ENCODE results near the gene SOX12.
"Not testable (repeated sequence)": the region's sequence is repeated elsewhere in the genome, so short reads cannot be mapped to it uniquely, and the experiment has no call there.

The SOX12 gene

GRCh38 chr20:362271-363254 is 37.2 kb downstream of the SOX12 start:
- in situ Hi-C loops (cut with MboI; ENCODE audit: low sequenced_read_pairs), result no loop called here

GRCh38 chr20:363319-364078 is 38.1 kb downstream of the SOX12 start:
- in situ Hi-C loops (cut with MboI; ENCODE audit: low sequenced_read_pairs), result no loop called here

GRCh38 chr20:364905-365794 is 39.8 kb downstream of the SOX12 start:
- in situ Hi-C loops (cut with MboI; ENCODE audit: low sequenced_read_pairs), result no loop called here

GRCh38 chr20:366041-366718 is 40.8 kb downstream of the SOX12 start:
- in situ Hi-C loops (cut with MboI; ENCODE audit: low sequenced_read_pairs), result no loop called here

DNA sequence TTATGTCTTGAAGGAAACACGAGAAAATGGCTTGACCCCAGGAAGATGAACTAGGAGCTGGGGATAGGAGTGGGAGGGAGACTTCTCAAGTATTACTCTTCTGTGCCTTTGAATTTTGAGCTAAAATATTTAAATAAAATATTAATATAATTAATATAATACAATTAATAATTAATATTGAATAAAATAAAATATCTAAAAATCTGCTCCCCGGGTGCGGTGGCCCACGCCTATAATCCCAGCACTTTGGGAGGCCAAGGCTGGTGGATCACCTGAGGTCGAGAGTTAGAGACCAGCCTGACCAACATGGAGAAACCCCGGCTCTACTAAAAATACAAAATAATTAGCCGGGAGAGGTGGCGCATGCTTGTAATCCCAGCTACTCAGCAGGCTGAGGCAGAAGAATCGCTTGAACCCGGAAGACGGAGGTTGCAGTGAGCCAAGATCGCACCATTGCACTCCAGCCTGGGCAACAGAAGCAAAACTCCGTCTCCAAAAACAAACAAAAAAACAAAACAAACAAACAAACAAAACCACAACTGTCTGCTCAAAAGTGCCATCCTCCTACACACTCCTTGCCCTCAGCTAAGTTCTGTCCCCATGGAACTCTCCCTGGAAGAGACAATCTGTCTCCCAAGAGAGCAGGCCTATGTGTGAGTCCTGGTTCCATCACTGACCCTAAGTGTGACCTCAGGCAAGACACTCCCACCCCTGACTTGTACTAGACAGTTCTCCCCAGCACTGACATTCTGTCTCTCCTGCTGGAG is 41.5 kb downstream of the SOX12 start:
- in situ Hi-C loops (cut with MboI; ENCODE audit: low sequenced_read_pairs), result no loop called here

DNA sequence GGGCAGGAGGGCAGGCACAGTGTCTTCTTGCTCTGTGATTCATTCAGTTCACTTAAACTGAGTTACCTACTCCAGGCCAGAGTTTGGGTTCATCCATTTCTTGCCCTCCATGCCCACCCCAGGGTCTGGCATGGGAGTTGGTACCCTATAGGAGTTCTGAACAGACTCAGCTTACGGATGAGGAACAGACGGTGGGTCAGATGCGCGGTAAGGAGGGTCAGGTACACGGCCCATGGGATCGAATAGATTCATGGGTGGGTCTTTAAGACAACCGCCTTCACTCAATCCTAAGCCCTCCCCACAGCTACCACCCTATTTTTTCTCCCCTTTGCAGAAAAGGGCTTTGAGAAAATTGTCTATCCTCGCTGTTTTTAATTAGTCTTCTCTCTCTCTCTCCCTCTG is 42.1 kb downstream of the SOX12 start:
- in situ Hi-C loops (cut with MboI; ENCODE audit: low sequenced_read_pairs), result no loop called here

DNA sequence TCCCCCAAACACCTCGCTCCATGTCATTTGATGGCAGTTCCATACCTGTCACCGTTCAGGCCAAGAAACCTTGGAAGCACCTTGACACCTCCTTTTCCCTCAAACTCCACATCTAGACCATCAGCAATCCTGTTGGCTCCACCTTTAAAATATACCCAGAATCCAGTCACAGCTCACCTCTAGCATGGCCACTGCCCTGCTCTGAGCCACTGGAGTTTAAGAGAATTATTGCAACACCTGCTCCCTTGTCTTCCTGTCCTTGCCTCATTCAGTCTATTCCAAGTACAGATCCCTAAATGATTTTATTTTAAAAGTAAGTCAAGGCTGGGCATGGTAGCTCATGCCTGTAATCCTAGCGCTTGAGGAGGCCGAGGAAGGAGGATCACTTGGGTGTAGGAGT is 43.6 kb downstream of the SOX12 start:
- in situ Hi-C loops (cut with MboI; ENCODE audit: low sequenced_read_pairs), result no loop called here

GRCh38 chr20:370151-370600 is 44.8 kb downstream of the SOX12 start:
- in situ Hi-C loops (cut with MboI; ENCODE audit: low sequenced_read_pairs), result no loop called here

DNA sequence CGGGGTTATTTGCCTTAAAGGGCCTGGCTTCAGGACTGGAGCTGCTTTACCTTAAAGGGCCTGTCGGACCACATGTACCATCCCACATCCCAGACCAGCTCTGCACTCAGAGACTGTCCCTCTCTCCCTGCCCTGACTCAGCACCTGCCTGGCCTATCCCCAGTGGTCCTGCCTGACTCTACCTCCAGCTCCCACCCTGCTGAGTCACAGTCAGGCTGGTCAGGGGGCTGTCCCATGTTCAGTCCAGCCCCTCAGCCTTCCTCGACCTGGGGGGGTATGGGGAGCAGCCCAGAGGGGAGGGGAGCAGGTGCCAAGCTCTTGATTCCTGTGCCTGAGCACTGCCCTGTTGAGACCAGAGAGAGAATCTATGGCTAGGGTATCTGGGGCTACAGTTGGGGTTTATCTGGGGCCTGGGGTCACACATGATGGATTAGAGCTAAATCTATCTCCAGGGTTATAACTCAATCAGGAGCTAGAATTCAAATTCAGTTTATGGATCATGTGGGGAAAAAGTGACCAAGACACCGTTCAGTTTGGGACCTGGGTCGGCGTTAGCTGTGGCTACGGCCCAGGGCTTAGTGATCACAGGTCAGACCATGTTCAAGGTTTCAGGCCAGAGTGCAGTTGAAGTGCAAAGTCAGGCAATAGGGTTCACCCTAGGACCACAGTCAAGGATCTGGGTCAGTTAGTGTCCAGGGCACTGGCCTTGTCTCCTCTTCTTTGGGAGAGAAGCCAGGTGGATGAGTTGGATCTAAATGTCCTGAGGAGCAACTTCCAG is 45.8 kb downstream of the SOX12 start:
- in situ Hi-C loops (cut with MboI; ENCODE audit: low sequenced_read_pairs), result no loop called here

DNA sequence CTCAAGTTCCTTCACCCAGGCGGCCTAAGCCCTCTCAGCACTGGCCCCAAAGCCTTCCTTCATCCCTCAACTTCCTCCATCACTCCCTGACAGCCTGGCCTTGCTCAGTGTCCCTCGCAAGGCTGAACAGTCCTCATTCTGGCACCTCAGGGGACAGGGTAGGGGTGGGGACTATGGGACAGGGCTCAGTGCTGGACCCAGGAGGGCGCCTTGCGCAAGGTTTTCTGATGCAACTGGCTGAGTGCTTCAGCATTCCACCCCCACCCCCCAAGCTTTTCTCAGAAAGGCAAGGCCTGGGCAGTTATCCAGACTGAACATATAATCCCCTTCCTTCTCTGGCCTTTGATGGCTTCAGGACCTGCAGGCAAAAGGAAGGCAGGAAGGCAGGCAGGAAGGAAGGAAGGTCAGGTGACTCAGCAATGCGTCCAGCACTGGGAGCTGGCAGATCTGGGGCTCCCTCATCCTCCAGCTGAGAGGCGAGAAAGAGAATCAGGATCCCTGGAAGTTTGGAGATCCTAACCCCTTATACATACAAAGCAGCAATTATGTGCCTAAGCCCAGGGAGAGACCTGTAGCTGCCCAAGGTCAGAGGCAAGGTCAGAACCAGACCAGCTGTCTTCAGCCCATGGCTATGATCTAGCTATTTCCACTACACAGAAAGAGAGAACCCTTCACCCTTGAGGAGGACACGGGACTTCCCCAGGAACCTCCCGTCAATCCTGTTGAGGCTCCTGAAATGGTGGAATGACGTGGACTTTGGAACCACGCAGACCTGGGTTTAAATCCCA is 46.6 kb downstream of the SOX12 start:
- in situ Hi-C loops (cut with MboI; ENCODE audit: low sequenced_read_pairs), result no loop called here

DNA sequence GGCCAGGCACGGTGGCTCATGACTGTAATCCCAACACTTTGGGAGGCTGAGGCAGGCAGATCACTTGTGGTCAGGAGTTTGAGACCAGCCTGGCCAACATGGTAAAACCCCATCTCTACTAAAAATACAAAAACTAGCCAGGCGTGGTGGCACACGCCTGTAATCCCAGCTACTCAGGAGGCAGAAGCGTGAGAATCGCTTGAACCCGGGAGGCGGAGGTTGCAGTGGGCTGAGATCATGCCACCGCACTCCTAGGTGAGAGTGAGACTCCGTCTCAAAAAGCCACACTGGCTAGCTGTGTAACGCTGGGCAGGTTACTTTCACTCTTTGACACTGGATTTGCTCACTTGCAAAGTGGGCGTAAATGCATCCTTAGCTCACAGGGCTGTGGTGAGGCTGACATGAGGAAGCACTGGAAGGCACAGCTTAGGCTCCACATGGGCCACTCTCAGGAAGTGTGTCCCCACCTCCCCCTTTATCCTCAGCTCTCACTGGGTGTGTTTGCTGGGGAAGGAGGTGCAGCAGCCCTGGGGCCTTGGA is 47.3 kb downstream of the SOX12 start:
- in situ Hi-C loops (cut with MboI; ENCODE audit: low sequenced_read_pairs), result not testable (repeated sequence)

GRCh38 chr20:373171-373890 is 48.0 kb downstream of the SOX12 start:
- in situ Hi-C loops (cut with MboI; ENCODE audit: low sequenced_read_pairs), result no loop called here

DNA sequence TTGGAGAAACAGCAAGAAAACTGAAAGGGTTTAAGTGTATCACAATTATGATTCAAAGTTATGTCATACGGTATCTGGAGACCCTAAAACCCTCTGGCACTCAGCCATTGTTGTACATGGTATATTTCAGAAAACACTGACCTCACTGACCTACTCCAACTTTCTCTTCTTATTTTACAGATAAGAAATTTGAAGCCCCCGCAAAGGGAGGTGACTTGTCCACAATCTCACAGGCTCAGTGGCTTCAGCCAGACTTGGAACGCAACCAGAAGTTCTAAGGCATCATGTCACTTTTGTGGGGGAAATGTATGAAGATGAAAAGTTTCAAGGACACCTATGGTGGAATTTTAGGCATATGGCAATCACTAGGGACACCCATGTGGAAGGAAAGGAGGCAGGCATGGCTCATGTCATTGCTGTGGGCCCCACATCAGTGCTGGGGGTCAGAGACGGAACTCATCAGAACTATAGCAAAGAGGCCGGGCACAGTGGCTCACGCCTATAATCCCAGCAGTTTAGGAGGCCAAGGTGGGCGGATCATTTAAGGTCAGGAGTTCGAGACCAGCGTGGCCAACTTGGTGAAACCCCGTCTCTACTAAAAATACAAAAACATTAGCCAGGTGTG is 50.0 kb downstream of the SOX12 start:
- in situ Hi-C loops (cut with MboI; ENCODE audit: low sequenced_read_pairs), result no loop called here

- in situ Hi-C loops (cut with MboI; ENCODE audit: low sequenced_read_pairs), result no loop called here
Measured at GRCh38 chr20:376089-376488, 50.7 kb downstream of the SOX12 start.

DNA sequence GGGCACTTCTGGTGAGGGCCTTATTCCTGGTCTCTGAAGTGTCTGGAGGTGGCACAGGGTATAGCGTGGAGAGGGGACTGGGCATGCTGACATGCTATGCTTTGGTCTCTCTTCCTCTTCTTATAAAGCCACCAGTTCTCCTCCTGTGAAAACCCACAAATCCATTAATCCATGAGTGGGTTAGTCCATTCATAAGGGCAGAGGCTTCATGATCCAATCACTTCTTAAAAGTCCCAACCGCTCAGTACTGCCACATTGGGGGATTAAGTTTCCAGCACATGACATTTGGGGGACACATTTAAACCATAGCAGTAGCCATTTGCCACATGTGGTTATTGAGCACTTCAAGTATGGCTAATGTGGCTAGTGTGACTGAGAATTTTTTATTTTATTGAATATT is 51.4 kb downstream of the SOX12 start:
- in situ Hi-C loops (cut with MboI; ENCODE audit: low sequenced_read_pairs), result no loop called here

- in situ Hi-C loops (cut with MboI; ENCODE audit: low sequenced_read_pairs), result not testable (repeated sequence)
Measured at GRCh38 chr20:377578-377977, 52.2 kb downstream of the SOX12 start.

- in situ Hi-C loops (cut with MboI; ENCODE audit: low sequenced_read_pairs), result no loop called here
Measured at GRCh38 chr20:378961-379336, 53.6 kb downstream of the SOX12 start.

All from hTERT RPE-1 (cell line).